Left ventricle myocardium inferior (tissue), 1 donor: ENCODE measurements around the gene CALM3. TPM values are rescaled to one million over a fixed set of nuclear protein-coding genes. Genes with fewer than 3 reads are reported as not detected.

Experiments
- DNase-seq: peaks from one replicate; pipeline ENCODE4 v3.0.0-alpha.2; 2020
- H3K27ac ChIP-seq: fragments of 200-600 bp; replicated peaks from 2 replicates; pipeline ENCODE4 v1.8.0; 2021
- H3K27me3 ChIP-seq: fragments of 200-600 bp; 2 replicates; pipeline ENCODE4 v1.8.0; 2021; ENCODE audit warnings: low read depth
- H3K36me3 ChIP-seq: fragments of 200-600 bp; 2 replicates; pipeline ENCODE4 v1.8.0; 2021
- H3K4me1 ChIP-seq: fragments of 200-600 bp; 2 replicates; pipeline ENCODE4 v1.8.0; 2021
- H3K4me3 ChIP-seq: fragments of 200-600 bp; 2 replicates; pipeline ENCODE4 v1.8.0; 2021; ENCODE audit warnings: mild to moderate bottlenecking, moderate library complexity
- H3K9me3 ChIP-seq: fragments of 200-600 bp; replicated peaks from 2 replicates; pipeline ENCODE4 v1.8.0; 2021
- CTCF ChIP-seq: fragments of 200-600 bp; IDR thresholded peaks from 2 replicates; pipeline ENCODE4 v1.8.0; 2021; ENCODE audit warnings: antibody characterized with exemption, mild to moderate bottlenecking, borderline replicate concordance
- intact Hi-C: fragments of 100-400 bp; cut with micrococcal nuclease; formaldehyde crosslinking; loops from one replicate; pipeline ENCODE4 v1.11.0; 2022
- total RNA-seq: library from RNA; stranded (reverse); fragmentation: NEBNext Ultra II Directional; extraction: Animal tissue kit (Norgen Biotek cat#: 25700); gene quantifications from one replicate; pipeline ENCODE4 v1.2.1, GENCODE V29; 2021
- donor health status: DM: no; HTN: yes; CAD: no; lungs with severe emphysema.

The CALM3 gene
- total RNA-seq, 1 donor from 2014 or later, result 294 TPM

GRCh38 chr19:46608178-46608577, 7.0 kb downstream of the CALM3 start:
- intact Hi-C loops, result no loop called here
- Histone ChIP-seq H3K4me1 (peaks cover 42% of the 10 kb centered on the region), H3K9me3 (no peaks in the 10 kb centered on the region), H3K4me3 (no peak overlapping the region), H3K27me3 (no peaks in the 10 kb centered on the region), H3K36me3 (peaks cover 45% of the 10 kb centered on the region), H3K27ac (no peak overlapping the region)
- DNase-seq, result no peak
- TF ChIP-seq CTCF, result no peak

- Histone ChIP-seq H3K9me3 (no peaks in the 10 kb centered on the region), H3K27me3 (no peaks in the 10 kb centered on the region), H3K36me3 (peaks cover 45% of the 10 kb centered on the region), H3K4me1 (peaks cover 37% of the 10 kb centered on the region), H3K4me3 (no peak overlapping the region), H3K27ac (no peak overlapping the region)
- intact Hi-C loops, result no loop called here
- TF ChIP-seq CTCF, result no peak
- DNase-seq, result peak; percentile 11
Measured at GRCh38 chr19:46608581-46609345, 7.6 kb downstream of the CALM3 start.

- TF ChIP-seq CTCF, result no peak
- H3K36me3 ChIP-seq, result peaks cover 45% of the 10 kb centered on the region
- no peaks in the 10 kb centered on the region for H3K9me3 ChIP-seq
- no peaks in the 10 kb centered on the region for H3K27me3 ChIP-seq
- intact Hi-C loops, result no loop called here
- peaks cover 36% of the 10 kb centered on the region for H3K4me1 ChIP-seq
- peak; percentile 13 for DNase-seq
- no peak overlapping the region for H3K4me3 ChIP-seq
- H3K27ac ChIP-seq, result no peak overlapping the region
Measured at GRCh38 chr19:46609511-46610412, 8.6 kb downstream of the CALM3 start.

GRCh38 chr19:46610413-46610775, 9.3 kb downstream of the CALM3 start:
- Histone ChIP-seq H3K4me1 (peaks cover 29% of the 10 kb centered on the region), H3K36me3 (peaks cover 45% of the 10 kb centered on the region), H3K27ac (no peak overlapping the region), H3K27me3 (no peaks in the 10 kb centered on the region), H3K4me3 (no peak overlapping the region), H3K9me3 (no peaks in the 10 kb centered on the region)
- no peak for TF ChIP-seq CTCF
- intact Hi-C loops, result no loop called here
- peak; percentile 12 for DNase-seq

- no peaks in the 10 kb centered on the region for H3K9me3 ChIP-seq
- H3K4me1 ChIP-seq, result peaks cover 22% of the 10 kb centered on the region
- H3K36me3 ChIP-seq, result peaks cover 38% of the 10 kb centered on the region
- H3K27ac ChIP-seq, result no peak overlapping the region
- intact Hi-C loops, result no loop called here
- peak; percentile 9 for DNase-seq
- H3K4me3 ChIP-seq, result no peak overlapping the region
- no peak for TF ChIP-seq CTCF
- H3K27me3 ChIP-seq, result no peaks in the 10 kb centered on the region
Measured at GRCh38 chr19:46610851-46611770, 10.0 kb downstream of the CALM3 start.
